Measurements from ENCODE around the gene CFAP99. TPM values are rescaled to one million over a fixed set of nuclear protein-coding genes. Genes with fewer than 3 reads are reported as not detected.

Gene CFAP99
- total and polyA plus RNA-seq, 2 experiments from 2014 or later: not detected

DNA sequence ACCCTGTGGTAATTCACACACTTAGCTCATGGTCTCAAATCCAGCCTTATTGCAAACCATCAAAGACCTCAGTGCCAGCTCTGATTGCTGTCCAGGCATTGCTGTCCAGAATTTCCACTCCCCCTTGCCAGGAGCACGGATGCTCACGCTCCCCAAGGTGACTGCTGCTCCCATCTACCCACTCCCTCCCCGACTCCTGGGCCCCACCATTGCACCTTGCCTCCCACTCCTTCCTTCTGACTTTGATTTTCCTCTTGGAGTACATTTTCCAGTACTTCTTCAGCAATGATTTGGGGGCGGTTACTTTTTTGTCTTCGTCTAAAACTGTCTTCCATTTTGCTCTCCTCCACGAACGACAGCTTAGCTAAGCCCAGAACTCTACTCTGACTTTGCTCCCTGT is 11.8 kb upstream of the CFAP99 start (continued):
- TF ChIP-seq, protein P1, sequence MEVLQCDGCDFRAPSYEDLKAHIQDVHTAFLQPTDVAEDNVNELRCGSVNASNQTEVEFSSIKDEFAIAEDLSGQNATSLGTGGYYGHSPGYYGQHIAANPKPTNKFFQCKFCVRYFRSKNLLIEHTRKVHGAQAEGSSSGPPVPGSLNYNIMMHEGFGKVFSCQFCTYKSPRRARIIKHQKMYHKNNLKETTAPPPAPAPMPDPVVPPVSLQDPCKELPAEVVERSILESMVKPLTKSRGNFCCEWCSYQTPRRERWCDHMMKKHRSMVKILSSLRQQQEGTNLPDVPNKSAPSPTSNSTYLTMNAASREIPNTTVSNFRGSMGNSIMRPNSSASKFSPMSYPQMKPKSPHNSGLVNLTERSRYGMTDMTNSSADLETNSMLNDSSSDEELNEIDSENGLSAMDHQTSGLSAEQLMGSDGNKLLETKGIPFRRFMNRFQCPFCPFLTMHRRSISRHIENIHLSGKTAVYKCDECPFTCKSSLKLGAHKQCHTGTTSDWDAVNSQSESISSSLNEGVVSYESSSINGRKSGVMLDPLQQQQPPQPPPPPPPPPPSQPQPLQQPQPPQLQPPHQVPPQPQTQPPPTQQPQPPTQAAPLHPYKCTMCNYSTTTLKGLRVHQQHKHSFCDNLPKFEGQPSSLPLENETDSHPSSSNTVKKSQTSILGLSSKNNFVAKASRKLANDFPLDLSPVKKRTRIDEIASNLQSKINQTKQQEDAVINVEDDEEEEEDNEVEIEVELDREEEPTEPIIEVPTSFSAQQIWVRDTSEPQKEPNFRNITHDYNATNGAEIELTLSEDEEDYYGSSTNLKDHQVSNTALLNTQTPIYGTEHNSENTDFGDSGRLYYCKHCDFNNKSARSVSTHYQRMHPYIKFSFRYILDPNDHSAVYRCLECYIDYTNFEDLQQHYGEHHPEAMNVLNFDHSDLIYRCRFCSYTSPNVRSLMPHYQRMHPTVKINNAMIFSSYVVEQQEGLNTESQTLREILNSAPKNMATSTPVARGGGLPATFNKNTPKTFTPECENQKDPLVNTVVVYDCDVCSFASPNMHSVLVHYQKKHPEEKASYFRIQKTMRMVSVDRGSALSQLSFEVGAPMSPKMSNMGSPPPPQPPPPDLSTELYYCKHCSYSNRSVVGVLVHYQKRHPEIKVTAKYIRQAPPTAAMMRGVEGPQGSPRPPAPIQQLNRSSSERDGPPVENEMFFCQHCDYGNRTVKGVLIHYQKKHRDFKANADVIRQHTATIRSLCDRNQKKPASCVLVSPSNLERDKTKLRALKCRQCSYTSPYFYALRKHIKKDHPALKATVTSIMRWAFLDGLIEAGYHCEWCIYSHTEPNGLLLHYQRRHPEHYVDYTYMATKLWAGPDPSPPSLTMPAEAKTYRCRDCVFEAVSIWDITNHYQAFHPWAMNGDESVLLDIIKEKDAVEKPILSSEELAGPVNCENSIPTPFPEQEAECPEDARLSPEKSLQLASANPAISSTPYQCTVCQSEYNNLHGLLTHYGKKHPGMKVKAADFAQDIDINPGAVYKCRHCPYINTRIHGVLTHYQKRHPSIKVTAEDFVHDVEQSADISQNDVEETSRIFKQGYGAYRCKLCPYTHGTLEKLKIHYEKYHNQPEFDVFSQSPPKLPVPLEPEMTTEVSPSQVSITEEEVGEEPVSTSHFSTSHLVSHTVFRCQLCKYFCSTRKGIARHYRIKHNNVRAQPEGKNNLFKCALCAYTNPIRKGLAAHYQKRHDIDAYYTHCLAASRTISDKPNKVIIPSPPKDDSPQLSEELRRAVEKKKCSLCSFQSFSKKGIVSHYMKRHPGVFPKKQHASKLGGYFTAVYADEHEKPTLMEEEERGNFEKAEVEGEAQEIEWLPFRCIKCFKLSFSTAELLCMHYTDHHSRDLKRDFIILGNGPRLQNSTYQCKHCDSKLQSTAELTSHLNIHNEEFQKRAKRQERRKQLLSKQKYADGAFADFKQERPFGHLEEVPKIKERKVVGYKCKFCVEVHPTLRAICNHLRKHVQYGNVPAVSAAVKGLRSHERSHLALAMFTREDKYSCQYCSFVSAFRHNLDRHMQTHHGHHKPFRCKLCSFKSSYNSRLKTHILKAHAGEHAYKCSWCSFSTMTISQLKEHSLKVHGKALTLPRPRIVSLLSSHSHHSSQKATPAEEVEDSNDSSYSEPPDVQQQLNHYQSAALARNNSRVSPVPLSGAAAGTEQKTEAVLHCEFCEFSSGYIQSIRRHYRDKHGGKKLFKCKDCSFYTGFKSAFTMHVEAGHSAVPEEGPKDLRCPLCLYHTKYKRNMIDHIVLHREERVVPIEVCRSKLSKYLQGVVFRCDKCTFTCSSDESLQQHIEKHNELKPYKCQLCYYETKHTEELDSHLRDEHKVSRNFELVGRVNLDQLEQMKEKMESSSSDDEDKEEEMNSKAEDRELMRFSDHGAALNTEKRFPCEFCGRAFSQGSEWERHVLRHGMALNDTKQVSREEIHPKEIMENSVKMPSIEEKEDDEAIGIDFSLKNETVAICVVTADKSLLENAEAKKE (CRISPR knock-in tag; IDR thresholded peaks at IDR 0.05): no peak
- no peak for TF ChIP-seq ZNF114 (CRISPR knock-in tag; IDR thresholded peaks at IDR 0.05)
- TF ChIP-seq ZNF331 (CRISPR knock-in tag; IDR thresholded peaks at IDR 0.05; ENCODE audit: low read depth): no peak

DNA sequence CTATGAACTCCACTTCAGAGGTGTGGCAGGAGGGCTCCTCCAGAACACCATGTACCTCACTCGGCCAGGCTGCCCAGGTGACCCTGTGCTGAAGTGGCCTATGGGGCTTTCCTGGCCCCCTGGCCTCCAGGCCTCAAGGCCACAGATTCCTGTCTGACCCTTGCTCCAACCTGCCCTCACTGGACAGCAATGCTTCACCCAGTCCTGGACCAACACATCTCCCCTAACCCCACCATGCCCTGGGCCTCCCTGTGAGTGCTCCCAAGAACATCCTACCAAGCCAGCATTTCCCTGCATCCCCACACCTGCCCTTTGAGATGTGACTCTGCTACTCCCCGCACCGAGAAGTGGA is 10.8 kb upstream of the CFAP99 start:
- Mint-ChIP-seq H3K36me3 (ENCODE audit: low read depth) (no peaks in the 10 kb centered on the region; the same call in 1 of the 3 replicates), H3K9me3 (no peaks in the 10 kb centered on the region), H3K4me3 (no peak overlapping the region), H3K27me3 (ENCODE audit: insufficient read depth, low read depth, poor library complexity) (peaks cover 18% of the 10 kb centered on the region), H3K27ac (no peak overlapping the region), H3K4me1 (peaks cover 35% of the 10 kb centered on the region)
- Histone ChIP-seq H4K20me1 (replicated peaks; ENCODE audit: insufficient read depth) (no peaks in the 10 kb centered on the region; the same call in 1 of the 2 replicates), H3K36me3 (ENCODE audit: insufficient read depth) (no peaks in the 10 kb centered on the region), H3K27me3 (ENCODE audit: insufficient read depth) (no peaks in the 10 kb centered on the region), H3K4me3 (no peak overlapping the region), H3F3A (replicated peaks; ENCODE audit: low read depth) (peaks cover 8% of the 10 kb centered on the region; the same call in 1 of the 2 replicates), H3K4me2 (no peak overlapping the region), H3K79me2 (replicated peaks; ENCODE audit: insufficient read depth) (no peaks in the 10 kb centered on the region), H2AFZ (no peak overlapping the region), H3K9me2 (ENCODE audit: insufficient read depth) (no peaks in the 10 kb centered on the region), H3K27ac (ENCODE audit: low read depth) (no peak overlapping the region), H3K4me1 (ENCODE audit: insufficient read depth) (peaks cover 19% of the 10 kb centered on the region)
- ATAC-seq: no peak
- no peak for DNase-seq (ENCODE audit: low spot score)
- TF ChIP-seq NANOG (IDR thresholded peaks at IDR 0.05; ENCODE audit: borderline replicate concordance): no peak
- no peak for TF ChIP-seq EZH2phosphoT487 (IDR thresholded peaks at IDR 0.05; ENCODE audit: unreplicated experiment)
- TF ChIP-seq, protein P2, sequence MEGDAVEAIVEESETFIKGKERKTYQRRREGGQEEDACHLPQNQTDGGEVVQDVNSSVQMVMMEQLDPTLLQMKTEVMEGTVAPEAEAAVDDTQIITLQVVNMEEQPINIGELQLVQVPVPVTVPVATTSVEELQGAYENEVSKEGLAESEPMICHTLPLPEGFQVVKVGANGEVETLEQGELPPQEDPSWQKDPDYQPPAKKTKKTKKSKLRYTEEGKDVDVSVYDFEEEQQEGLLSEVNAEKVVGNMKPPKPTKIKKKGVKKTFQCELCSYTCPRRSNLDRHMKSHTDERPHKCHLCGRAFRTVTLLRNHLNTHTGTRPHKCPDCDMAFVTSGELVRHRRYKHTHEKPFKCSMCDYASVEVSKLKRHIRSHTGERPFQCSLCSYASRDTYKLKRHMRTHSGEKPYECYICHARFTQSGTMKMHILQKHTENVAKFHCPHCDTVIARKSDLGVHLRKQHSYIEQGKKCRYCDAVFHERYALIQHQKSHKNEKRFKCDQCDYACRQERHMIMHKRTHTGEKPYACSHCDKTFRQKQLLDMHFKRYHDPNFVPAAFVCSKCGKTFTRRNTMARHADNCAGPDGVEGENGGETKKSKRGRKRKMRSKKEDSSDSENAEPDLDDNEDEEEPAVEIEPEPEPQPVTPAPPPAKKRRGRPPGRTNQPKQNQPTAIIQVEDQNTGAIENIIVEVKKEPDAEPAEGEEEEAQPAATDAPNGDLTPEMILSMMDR (conservative IDR thresholded peaks at IDR 0.05; ENCODE audit: low read depth in 2 of 2): no peak
- TF ChIP-seq ZNF114 (CRISPR knock-in tag; IDR thresholded peaks at IDR 0.05): no peak
- no peak for TF ChIP-seq EZH2 (IDR thresholded peaks at IDR 0.05; ENCODE audit: low read depth, unreplicated experiment)
- TF ChIP-seq ZNF331 (CRISPR knock-in tag; IDR thresholded peaks at IDR 0.05; ENCODE audit: low read depth): no peak
- no peak for TF ChIP-seq STAT1 (IDR thresholded peaks at IDR 0.05; ENCODE audit: unreplicated experiment)
- TF ChIP-seq ETS1 (IDR thresholded peaks at IDR 0.05): no peak
- TF ChIP-seq POLR2AphosphoS5 (IDR thresholded peaks at IDR 0.05; ENCODE audit: low read depth): no peak

Measured in GM23338 (cell line).